ENCODE results near the gene ZBTB34.

Gene ZBTB34

DNA sequence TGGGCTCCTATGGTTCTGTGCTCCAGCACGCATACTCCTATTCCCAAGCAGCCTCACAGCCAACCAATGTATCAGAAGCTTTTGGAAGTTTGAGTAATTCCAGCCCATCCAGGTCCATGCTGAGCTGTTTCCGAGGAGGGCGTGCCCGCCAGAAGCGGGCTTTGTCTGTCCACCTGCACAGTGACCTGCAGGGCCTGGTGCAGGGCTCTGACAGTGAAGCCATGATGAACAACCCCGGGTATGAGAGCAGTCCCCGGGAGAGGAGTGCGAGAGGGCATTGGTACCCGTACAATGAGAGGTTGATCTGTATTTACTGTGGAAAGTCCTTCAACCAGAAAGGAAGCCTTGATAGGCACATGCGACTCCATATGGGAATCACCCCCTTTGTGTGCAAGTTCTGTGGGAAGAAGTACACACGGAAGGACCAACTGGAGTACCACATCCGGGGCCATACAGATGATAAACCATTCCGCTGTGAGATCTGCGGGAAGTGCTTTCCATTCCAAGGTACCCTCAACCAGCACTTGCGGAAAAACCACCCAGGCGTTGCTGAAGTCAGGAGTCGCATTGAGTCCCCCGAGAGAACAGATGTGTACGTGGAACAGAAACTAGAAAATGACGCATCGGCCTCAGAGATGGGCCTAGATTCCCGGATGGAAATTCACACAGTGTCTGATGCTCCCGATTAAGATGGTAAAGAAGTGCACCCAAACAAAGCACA, 19.9 kb downstream of the ZBTB34 start:
- DNase-seq, result no peak

DNA sequence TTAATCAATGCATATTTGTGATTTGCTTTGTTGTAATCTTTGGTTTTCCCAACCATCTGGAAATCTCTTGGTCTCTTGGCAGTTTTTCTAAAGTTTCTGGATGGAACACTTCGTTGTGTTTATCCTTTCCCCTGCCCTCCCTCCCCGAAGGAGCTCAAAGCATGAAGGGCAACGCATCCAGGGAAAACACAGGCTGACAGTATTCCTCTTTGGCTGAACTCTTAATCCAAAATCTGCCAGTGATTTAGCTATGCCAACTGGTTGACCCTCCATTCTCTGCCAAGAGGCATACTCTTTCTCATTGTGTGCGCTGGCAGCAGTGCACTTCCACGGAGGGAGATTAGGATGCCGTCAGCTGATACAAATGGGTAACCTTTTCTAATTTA, 20.5 kb downstream of the ZBTB34 start:
- DNase-seq, result no peak

DNA sequence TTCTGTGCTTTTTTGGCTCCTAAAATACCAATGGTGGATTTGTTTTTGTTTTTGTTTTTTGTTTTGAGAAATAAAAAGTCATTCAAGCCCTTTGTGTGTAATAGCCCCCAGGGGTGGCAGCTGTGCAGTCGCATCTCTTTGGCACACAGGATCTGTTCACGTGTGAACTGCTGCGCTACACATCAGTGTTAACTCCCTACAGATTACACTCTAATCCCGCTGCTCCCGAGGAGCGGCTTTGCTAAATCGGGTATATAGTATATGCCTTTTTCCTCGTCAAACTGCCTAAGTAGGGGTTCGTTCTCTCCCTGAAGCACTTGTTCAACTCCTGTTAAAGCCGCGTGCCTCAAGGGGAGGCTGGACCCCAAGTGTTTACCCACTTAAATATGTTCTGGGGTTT, 22.3 kb downstream of the ZBTB34 start:
- DNase-seq, result no peak

DNA sequence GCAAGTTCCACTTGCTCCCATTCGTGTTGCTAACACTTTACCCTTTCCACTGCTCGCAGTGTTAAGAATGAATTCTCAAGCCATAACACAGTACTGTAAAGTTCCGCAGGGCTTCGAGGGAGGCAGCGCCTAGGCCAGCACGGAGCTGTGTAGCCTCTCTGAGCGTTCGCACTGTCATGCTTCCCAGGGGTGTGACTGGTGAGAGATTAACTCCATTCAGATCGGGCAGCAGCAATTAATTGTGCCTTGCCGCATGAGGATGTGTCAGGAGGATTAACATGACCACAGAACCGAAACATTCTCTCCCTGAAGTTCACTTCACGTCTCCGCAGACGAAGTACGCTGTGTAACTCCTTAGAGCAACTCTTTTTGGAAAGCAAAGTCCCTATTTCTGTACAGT, 23.2 kb downstream of the ZBTB34 start:
- DNase-seq, result no peak

DNA sequence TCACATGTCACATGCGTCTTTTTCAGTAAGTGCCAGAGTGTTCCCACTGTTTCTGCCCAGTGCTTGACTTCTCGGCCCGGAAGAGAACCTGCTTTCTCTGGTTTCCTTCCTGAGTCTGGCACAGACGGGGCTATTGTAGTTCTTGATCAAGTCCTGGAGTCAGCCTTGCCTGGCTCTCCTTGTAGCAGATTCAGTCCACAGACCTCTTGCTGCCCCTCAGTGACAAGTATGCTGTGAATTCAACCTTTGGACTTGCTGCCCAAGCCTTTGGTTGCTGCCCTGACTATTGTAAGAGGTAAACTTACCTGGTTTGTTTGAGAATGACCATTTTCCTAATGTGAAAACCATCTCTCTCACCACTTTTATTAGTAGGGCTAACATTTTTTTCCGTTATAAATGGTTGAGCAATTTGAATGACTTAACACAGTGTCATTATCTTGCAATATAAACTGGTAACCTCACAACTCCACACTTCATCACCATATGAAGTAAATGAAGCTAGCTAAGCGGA, 24.7 kb downstream of the ZBTB34 start:
- no peak for DNase-seq

DNA sequence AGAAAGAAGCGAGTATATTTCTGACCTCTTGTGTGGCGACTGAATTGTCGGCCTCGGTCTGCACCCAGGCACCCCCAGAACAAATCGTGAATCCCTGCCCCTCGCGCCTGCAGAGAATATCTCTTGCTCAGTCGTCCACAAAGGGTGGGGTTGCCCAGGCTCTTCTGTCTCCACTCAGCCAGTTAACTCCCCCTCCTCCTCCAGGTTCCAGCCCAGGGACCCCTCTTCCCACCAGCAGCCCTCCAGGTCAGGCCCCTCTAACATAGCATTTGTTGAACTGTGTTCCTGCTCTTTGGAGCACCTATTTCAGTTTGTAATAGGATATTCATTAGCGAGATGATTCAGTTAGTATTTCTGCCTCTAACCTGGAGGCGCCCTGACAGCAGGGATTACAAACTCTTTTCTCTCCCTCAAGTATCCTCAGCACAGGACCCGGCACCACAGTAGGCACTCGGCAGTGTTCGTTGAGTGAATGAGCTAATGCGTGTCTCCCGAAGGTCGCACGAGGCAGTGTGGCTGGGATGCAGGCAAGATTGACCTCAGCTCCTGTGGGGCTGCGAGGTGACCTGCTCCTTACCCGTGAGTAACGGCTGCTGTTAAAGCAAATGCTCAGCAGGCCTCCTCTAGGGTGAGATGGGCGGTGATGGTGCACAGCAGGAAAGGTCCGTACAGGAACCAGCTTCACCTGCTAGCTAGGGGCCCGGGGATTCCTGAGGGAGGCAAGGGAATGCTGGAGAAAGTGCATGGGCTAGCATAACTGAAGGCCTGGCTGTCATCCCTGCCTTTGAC, 25.8 kb downstream of the ZBTB34 start:
- no peak for DNase-seq

DNA sequence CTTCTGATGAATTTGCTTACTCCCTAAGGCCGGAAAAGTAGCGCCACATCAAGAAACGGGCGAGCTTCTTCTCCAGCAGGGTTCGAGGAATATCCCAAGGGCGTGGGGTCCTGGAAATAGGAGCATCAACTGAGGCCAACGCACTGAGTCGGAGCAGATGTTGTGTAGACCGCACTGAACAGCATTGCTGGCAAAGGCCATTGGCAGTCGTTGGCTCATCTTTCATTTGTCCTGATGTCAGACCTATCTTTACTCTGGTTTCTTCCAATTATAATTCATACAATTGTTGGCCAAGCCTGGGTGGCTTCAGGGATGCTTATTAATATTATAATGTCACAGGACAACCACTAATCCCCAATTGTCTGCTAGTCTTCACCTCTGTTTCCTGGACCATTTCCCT, 26.5 kb downstream of the ZBTB34 start:
- no peak for DNase-seq

DNA sequence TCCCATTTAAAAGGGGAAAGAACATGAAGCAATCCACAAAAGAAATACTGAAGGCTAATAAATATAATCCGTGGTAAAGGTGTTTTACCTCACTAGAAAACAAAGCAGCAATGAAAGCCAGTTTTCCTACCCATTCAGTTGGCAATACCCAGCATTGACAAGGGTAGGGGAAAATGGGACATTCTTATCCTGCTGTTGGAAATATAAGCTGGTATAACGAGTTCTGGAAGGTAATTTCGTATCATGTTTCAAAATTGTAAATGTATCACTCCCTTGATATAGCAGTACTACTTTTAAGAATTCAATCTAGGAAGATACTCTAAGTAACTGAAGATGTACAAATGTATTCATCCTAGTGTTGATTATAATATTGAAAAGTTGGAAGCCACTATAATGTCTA, 31.2 kb downstream of the ZBTB34 start:
- DNase-seq, result no peak

DNA sequence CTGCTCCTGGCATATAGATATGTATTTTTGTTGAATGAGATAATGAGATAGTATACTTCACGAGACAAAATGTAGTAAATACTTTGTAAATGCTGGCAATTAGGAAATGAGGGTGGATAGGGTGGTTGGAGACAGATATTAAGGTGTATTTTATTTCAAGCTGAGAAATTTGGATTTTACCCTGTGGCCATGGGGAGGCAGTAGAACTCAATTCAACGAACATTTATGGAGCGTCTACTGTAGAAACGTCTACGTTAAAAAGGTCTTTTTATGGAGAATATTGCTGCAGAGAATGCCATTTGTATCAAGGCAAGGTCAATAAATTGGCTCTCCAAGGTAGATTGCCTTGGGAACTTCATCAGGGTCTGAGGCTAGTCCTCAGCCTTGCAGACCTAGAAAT, 32.6 kb downstream of the ZBTB34 start:
- DNase-seq, result no peak

DNA sequence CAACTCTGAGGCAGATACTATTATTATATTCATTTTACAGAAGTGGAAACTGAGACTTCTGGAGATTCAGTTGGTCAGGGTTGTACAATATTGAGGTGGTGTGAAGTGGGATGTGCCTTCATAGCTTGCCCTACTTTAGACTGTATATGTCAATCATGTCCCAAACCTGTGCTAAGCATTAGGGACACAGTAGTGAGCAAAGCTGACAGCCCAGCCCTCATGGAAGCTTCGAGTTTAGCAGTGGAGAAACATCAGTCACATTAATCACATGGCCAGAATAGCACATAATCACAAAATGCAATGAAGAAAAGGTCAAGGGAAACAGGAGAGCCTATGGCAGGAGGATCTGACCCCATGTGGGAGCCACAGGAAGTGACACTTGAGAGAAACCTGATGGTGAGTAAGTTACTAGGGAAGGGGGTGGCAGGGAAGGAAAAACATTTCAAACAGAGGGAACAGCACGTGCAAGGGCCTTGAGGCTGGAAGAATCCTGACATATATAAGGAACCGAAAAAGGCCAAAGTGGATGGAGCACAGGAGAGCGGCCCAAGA, 33.7 kb downstream of the ZBTB34 start:
- no peak for DNase-seq

DNA sequence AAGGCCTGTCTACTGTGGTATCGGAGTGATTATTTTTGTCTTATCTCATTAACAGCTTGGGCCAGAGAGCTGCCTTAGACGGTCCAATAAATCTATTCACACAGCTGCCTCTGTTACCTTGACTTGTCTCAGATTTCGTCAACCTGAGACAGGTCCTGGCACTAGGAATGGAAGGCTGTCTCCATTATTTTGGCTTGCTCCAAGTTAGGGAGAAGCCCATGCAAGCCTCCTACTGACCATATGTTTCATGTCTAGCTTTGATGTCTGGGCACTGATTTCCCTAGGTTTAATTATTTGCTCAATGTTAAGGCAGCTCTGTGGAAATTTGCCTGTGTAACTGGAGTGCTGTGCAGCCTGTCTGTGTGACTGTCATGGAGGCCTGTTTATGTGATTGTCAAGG, 41.8 kb downstream of the ZBTB34 start:
- no peak for DNase-seq

DNA sequence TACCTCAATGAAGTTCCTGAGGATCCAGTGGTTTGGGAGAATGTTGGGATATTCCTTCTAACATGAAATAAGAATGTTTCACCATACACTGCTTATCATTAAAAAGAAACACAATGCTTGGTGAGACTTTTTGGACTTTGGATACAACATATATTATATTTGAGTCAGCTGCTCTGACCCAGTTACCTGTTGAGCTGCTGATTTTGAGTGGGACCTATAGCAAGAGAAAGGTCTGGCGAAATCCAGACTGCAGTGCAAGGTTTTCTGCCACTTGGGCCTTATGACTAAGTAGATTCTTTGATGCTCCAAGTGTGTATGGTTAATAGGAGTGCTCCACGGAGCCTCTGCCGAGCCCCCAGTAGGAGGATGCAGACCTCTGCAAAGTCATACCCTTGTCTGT, 44.1 kb downstream of the ZBTB34 start:
- no peak for DNase-seq

DNA sequence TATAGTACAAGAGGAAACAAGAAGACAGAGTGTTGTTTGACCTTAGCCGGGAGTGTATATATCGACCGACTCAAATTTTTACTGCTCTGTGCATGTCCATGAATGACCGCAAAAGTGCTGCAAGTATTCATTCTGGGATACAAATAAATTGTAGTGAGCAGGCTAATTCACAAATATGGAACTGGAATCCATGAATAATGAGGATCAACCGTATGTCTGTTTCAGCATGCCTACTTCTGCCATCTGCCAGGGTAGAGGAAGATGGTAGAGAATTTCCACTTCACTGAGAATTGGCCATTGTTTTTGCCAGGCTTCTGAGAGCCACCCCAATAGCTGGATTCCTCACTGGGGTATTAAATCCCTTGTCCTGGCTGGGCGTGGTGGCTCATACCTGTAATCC, 45.7 kb downstream of the ZBTB34 start:
- DNase-seq, result no peak

DNA sequence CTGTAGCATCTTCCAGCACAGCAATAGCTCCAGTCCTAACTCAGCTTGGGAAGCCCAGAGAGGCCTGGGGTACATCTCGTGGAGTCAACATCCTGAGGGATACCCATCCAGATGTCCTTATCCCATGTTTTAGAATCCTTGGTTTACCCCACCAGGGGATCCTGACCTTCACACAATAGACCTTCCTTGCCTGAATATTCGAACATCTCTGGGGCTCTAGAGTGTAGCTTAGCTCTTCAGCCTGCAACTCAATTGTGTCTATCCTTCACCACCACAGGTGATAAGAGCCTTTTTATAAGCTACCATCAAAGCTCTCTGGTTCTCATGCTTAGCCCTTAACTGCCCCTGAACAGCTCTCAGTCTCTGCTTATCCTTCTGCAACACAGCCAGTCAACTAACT, 46.6 kb downstream of the ZBTB34 start:
- no peak for DNase-seq

DNA sequence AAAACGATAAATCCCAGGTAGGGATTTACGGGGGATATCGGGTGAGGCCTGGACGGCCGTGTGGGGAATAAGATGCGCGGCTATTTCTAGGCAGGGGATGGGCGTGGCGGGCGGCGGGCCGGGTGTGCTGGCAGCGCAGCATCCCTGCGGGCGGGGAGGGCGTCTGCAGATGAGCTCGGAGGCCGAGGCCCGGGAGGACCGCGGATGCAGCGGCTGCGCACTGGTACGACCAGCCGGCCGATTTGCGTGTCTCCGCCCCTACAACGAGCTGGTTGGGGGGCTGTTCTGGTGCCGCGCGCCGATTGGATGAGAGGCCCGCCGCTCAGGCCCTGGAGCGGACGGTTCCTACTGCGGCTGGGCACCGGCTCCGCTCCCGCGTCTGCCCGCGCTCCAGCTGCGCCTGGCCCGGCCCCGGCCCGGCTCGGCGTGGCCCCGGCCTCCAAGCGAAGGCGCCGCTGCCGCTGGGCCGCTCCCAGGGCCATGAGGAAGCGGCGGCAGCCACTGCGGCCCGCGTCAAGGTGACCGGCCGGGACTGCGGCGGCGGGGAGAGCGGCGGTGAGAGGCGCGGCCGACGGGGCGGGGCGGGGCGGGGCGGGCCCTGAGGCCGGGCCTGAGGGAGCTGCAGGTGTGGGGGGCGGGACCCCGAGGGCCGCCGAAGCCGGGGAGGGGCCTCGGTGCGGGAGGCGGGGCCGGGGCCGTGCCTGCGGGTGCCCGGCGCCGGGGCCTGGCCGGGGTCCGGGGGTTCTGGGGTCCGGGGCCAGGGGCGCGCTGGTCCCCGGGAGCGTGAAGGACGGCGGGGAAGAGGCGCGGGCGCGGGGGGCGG, 54.2 kb downstream of the ZBTB34 start, which contains the start of gene RALGPS1:
Gene RALGPS1, plus strand, starts transcription at position 325 of the 823 bp plus-strand sequence. CDS start 47,508 bp downstream, outside the sequence.
- peak; percentile 95 for DNase-seq

DNA sequence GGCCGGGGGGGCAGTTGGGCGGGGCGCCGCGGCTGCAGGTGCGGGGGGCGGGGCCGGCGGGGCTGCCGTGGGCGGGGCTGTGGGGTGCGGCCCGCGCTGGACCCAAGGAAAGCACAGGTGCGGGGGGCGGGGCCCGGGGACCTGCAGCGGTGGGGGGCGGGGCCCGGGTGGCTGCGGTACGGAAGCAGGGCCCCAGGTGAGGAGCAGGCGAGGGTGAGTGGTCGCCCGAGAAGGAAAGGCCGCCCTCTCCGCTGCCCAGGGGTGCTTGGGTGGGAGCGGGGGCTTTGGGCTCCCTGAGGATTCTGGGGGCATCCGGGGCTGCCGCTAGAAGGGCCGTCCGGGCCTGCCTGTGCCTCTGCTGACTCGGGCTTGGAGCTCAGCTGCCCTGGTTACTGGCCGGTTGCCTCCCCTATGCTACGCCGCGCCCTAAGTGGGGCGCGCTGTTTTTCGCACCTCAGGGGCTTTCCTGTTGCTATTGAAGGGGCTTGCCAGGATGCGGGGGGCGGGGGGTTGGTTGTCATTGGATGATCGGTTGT, 54.9 kb downstream of the ZBTB34 start:
- peak; percentile 37 for DNase-seq

DNA sequence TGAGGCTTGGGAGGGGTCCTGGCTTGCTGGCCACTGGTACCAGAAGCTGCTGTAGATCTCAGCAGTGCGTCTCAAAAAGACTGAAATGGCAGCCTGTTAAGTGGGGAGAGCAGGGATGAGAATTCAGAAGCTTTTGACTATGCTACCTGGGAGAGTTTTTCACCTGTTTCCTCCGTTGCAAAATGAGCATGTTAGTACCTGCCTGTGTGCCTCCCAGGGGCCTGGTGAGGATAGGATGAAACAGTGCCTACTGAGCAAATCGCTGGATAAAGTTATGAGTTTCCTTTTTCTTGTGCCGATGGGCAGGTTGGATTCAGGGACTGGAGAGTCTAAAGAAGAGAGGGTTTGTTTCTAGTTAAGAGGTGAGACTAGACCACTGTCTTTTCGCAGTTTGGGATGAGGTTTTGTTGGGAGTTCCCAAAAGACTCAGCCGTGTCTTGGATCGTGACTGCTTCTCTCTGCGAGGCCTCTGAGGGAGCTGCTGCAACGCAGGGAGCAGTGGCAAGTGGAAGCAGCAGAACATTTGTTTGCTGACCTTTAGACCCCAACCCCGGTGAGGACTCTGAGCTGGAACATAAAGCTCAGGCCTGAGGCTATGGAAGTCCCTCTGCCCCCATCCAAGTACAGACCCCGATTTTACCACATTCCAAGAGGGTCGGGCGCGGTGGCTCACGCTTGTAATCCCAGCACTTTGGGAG, 55.6 kb downstream of the ZBTB34 start:
- no peak for DNase-seq

DNA sequence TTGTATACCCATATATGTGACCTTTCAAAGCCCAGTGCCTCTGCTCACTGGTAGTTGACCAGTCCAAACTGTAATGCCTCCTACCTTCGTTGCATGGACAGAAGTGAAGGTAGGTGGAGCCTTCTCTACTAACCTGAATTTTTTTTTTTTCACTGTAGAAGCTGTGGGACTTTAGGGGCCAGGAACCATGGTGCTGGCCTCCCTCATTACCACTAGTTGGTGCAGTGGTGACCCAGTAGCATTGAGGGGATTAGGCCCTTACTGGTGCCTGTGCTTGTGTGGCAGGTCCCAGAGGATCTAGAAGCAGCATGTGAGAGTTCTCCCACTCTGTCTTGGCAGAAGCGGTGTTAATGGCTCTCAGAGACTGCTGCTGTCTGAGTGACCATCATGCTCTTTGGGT, 56.5 kb downstream of the ZBTB34 start:
- DNase-seq, result no peak

DNA sequence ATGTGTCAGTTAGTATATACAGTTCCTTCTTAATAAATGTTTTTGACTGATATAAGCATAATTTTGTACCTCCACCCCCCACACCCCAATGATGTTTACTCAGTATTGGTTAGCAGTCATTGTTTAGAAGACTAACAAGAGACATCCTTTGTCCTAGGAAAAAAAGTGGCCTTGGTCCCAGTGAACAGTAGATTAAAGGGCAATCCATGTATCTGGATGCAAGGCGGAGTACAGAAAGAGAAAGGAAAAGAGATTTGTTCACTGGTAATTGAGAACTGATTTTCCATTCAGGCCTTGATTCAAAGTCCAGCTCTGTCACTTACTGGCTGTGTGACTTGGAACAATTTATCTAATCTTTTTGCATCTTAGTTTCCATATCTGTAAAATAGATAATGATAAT, 58.8 kb downstream of the ZBTB34 start:
- no peak for DNase-seq

DNA sequence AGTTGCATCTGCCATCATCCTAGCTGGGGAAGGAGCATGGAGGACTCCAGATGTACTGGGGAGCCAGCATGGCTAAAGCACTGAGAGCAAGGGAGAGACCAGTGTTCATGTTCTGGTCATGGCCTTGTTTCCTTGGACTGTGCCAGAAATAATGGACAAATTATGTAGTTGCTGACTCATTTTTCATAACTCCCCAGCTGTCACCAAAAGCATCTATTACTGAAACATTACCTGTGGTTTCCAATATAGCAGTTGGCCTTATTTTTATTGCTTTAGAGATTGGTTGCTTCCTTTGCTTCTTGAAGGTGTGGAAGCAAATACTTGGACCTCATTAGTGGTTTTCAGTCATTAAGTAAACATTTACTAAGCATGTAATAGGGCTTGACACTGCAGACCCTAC, 65.4 kb downstream of the ZBTB34 start:
- no peak for DNase-seq

DNA sequence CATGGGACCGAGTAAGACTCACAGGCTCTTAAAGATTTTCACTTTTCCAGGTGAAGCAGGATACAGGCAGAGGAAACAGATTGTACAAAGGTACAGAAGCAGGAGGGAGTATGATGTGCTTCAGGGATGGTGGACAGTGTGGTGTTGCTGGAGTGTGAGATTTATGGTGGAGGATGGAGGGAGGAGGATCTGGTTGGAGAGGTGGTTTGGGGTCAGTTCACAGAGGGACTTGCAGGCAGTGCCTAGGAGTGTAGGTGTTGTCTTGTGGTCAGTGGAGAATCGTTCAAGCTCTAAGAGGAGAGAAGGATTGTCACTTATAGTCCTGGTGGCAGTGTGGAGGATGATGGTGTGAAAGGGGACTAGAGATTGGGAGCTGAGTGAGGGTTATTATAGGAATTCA, 65.9 kb downstream of the ZBTB34 start:
- DNase-seq, result no peak

DNA sequence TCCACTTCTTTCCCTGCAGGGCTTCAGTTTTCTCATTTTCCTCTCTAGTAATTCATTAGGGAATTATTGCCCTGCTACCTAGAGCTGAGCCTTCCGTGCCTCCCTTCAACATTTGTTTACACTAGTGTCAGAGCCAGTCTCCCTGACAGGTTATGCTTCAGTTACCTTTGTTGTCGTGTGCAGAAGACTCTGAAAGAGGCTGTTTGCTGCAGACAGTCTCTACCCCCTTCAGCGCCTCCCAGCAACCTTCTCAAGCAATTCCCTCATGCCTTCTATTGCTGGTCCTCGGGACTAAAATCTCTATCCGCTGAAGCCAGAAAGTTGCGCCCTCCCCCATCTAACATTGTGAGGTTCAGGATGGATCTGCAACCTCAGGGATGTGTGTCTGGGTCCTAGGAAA, 67.0 kb downstream of the ZBTB34 start:
- DNase-seq, result no peak

Data from left hindlimb (tissue), 1 donor.